Transverse colon (tissue), 4 donors: Measurements from ENCODE around the gene E4F1. TPM values are rescaled to one million over a fixed set of nuclear protein-coding genes. Genes with fewer than 3 reads are reported as not detected.

Experiments
- DNase-seq: peaks from one replicate; pipeline ENCODE4 v3.0.0-alpha.2; 2019
- H3K27ac ChIP-seq, 4 donors: fragments of 200-600 bp; sonication (generic); 2 replicates each; pipeline ENCODE4 v1.5.1; 2016 to 2018; ENCODE audit warnings: inconsistent platforms in 4 of 4
- H3K27me3 ChIP-seq: fragments of 200-600 bp; sonication (generic); 2 replicates; pipeline ENCODE4 v1.5.1; 2017; ENCODE audit warnings: inconsistent platforms
- H3K36me3 ChIP-seq, 4 donors: fragments of 200-600 bp; sonication (generic); 2 replicates each; pipeline ENCODE4 v1.5.1; 2017 to 2019; ENCODE audit warnings: inconsistent platforms in 4 of 4
- H3K4me1 ChIP-seq, 4 donors: fragments of 200-600 bp; sonication (generic); 2 replicates each; pipeline ENCODE4 v1.5.1; 2017 to 2020; ENCODE audit warnings: inconsistent platforms in 4 of 4
- H3K4me3 ChIP-seq, 4 donors: fragments of 200-600 bp; sonication (generic); 1 replicate in 1 of 4; 2 replicates in 3 of 4; pipeline versions ENCODE4 v1.5.1 to v1.6.1; 2017 to 2019; ENCODE audit warnings: inconsistent platforms in 4 of 4
- H3K9me3 ChIP-seq, 2 donors: fragments of 200-600 bp; sonication (generic); 2 replicates each; pipeline ENCODE4 v1.5.1; 2017 to 2019; ENCODE audit warnings: inconsistent platforms in 2 of 2
- CTCF ChIP-seq, 5 experiments: fragments of 200-600 bp in 3 of 5; fragments of 450-650 bp in 2 of 5; sonication (generic) in 3 of 5; IDR thresholded peaks; 1 replicate in 2 of 5; 2 replicates in 3 of 5; pipeline ENCODE4 v1.5.1; 2016 to 2017; ENCODE audit warnings: antibody characterized with exemption in 5 of 5, inconsistent platforms in 3 of 5, mild to moderate bottlenecking in 2 of 5, moderate library complexity in 1 of 5
- EP300 ChIP-seq: sonication (generic); formaldehyde crosslinking; IDR thresholded peaks from one replicate; pipeline ENCODE4 v1.6.1; 2017; ENCODE audit warnings: antibody characterized with exemption, low read depth
- POLR2A ChIP-seq: fragments of 450-650 bp; IDR thresholded peaks from one replicate; pipeline ENCODE4 v1.6.1; 2016; ENCODE audit warnings: antibody characterized with exemption, mild to moderate bottlenecking, moderate library complexity
- POLR2AphosphoS5 ChIP-seq, 3 donors: sonication (generic); formaldehyde crosslinking; IDR thresholded peaks; one replicate each; pipeline ENCODE4 v1.6.1; 2016; ENCODE audit warnings: antibody characterized with exemption in 3 of 3
- WGBS, 2 donors: methylation state at CpG; one replicate each; pipeline ENCODE4 v1.1.5; 2018; ENCODE audit warnings: low coverage in 1 of 2; 5-methylcytosine and 5-hydroxymethylcytosine counted together
- in situ Hi-C, 4 donors: fragments of 200-750 bp; cut with MboI; loops; one replicate each; pipeline versions ENCODE4 v1.15.0 to v1.15.1; 2017; ENCODE audit warnings: low sequenced_read_pairs in 3 of 4, low pct_ligation_motif_present in 1 of 4, low pct_unique_long_range_greater_than_20kb in 1 of 4
- intact Hi-C: fragments of 100-400 bp; cut with DNase I; formaldehyde crosslinking; loops from one replicate; pipeline ENCODE4 v1.15.1; 2023; ENCODE audit warnings: low total_unique reads
- total RNA-seq, 4 donors: library from RNA; depleted of rRNA; stranded (reverse); fragments of >200 nt; gene quantifications; one replicate each; pipeline ENCODE4 v1.1.0, GENCODE V29; 2016

Gene E4F1
- total RNA-seq, 4 donors from 2014 or later = 36.5 to 124 (median 53.6) TPM

- Histone ChIP-seq H3K36me3 (peaks cover 0 to 13% (median 3%) of the 10 kb centered on the region in 4 donors), H3K4me3 (peak within 1 kb of the TSS; percentile 62 to 90 (median 84)), H3K9me3 (no peaks in the 10 kb centered on the region), H3K4me1 (peaks cover 11 to 18% (median 13%) of the 10 kb centered on the region in 4 donors), H3K27me3 (no peaks in the 10 kb centered on the region), H3K27ac (peak within 1 kb of the TSS; percentile 94 to 99 (median 95))
- intact Hi-C loops (no loop called here), in situ Hi-C loops (no loop called here)
- WGBS, 2 donors = 0 to 1% methylated on average over 23 to 36 of the region's 93 CpGs
- DNase-seq = peak; percentile 89
- TF ChIP-seq POLR2A = peak; percentile 89
- peak; percentile 59 to 90 (median 90) for TF ChIP-seq POLR2AphosphoS5 (IDR thresholded peaks at IDR 0.05)
- no peak for TF ChIP-seq EP300
- TF ChIP-seq CTCF (IDR thresholded peaks at IDR 0.05) = peak in 1 of 5 experiments; percentile 17
Measured at GRCh38 chr16:2205104-2205966, 18.1 kb upstream of the E4F1 start, which contains the start of gene MLST8. TSS of gene MLST8 (plus strand) at chr16:2205454. CDS start at chr16:2206086, 632 bp downstream.

DNA sequence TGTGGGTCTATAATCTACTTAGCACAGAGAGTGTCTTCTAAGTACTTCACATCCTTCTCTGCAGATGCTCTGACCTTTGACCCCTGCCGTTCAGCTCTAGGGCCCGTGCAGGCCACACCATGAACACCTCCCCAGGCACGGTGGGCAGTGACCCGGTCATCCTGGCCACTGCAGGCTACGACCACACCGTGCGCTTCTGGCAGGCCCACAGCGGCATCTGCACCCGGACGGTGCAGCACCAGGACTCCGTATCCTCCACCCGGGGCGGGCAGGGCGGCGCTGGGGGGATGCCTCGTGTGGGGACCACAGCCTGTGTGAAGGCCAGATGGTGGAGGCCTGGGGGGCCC, 17.5 kb upstream of the E4F1 start:
- Histone ChIP-seq H3K4me1 (peaks cover 11 to 18% (median 13%) of the 10 kb centered on the region in 4 donors), H3K36me3 (peaks cover 0 to 13% (median 3%) of the 10 kb centered on the region in 4 donors), H3K4me3 (peak overlapping the region; percentile 62 to 90 (median 84)), H3K9me3 (no peaks in the 10 kb centered on the region), H3K27ac (peak overlapping the region; percentile 94 to 99 (median 95)), H3K27me3 (no peaks in the 10 kb centered on the region)
- intact Hi-C loops = no loop called here
- DNase-seq = no peak
- TF ChIP-seq CTCF (IDR thresholded peaks at IDR 0.05) = no peak
- no peak for TF ChIP-seq POLR2A
- TF ChIP-seq POLR2AphosphoS5 (IDR thresholded peaks at IDR 0.05) = no peak
- TF ChIP-seq EP300 = no peak
- in situ Hi-C loops = no loop called here
- WGBS, 2 donors = 10% methylated on average over 15 of the region's 16 CpGs; no CpG with 5 or more reads in 1 of the 2 donors

DNA sequence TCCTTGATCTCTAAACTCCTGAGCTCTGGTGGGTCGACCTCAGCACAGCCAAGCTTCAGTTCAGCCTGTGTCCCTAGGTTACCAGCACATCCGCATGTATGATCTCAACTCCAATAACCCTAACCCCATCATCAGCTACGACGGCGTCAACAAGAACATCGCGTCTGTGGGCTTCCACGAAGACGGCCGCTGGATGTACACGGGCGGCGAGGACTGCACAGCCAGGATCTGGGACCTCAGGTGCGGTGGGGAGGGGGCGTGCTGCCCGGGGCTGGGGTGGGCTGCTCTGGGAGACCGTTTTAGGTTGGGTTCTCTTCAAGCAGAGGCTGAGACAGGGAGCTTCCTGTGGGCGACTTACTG, 17.0 kb upstream of the E4F1 start:
- peaks cover 11 to 18% (median 13%) of the 10 kb centered on the region in 4 donors for H3K4me1 ChIP-seq
- peak overlapping the region in 3 of 4 donors; percentile 94 to 99 (median 96) for H3K27ac ChIP-seq
- H3K9me3 ChIP-seq = no peaks in the 10 kb centered on the region
- WGBS, 2 donors = 75% methylated on average over 15 of the region's 18 CpGs; no CpG with 5 or more reads in 1 of the 2 donors
- in situ Hi-C loops (no loop called here), intact Hi-C loops (no loop called here)
- no peaks in the 10 kb centered on the region for H3K27me3 ChIP-seq
- no peak for TF ChIP-seq EP300
- TF ChIP-seq POLR2A = no peak
- no peak for TF ChIP-seq POLR2AphosphoS5 (IDR thresholded peaks at IDR 0.05)
- TF ChIP-seq CTCF (IDR thresholded peaks at IDR 0.05) = no peak
- H3K36me3 ChIP-seq = peaks cover 0 to 13% (median 3%) of the 10 kb centered on the region in 4 donors
- no peak for DNase-seq
- peak overlapping the region in 2 of 4 donors; percentile 80 to 90 for H3K4me3 ChIP-seq

DNA sequence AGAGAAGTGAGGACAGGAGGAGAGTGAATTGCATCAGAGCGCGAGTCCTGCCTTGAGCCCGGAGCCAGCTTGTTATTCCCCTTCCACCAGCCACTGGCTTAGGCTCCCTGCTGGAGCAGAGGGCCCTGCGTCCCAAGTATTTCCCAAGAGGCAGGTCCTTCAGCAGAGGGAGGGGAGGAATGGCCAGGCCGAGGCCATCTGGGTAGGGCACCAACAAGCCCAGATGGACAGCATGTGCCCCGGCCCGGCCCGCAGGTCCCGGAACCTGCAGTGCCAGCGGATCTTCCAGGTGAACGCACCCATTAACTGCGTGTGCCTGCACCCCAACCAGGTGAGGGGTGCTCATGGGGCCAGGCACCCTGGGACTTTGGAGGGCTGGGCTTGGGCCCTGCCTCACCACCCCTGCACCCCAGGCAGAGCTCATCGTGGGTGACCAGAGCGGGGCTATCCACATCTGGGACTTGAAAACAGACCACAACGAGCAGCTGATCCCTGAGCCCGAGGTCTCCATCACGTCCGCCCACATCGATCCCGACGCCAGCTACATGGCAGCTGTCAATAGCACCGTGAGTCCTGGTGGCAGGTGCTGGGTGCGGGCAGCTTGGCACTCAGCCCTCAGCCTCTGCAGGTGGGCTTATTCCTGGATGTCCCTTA, 16.5 kb upstream of the E4F1 start:
- TF ChIP-seq POLR2AphosphoS5 (IDR thresholded peaks at IDR 0.05) (no peak), CTCF (IDR thresholded peaks at IDR 0.05) (no peak)
- 93% methylated on average over 21 of the region's 23 CpGs; no CpG with 5 or more reads in 1 of the 2 donors for WGBS, 2 donors
- H3K9me3 ChIP-seq = no peaks in the 10 kb centered on the region
- no peak overlapping the region for H3K27ac ChIP-seq
- H3K4me1 ChIP-seq = peaks cover 11 to 19% (median 14%) of the 10 kb centered on the region in 4 donors
- no peaks in the 10 kb centered on the region for H3K27me3 ChIP-seq
- intact Hi-C loops (no loop called here), in situ Hi-C loops (no loop called here)
- DNase-seq = no peak
- no peak overlapping the region for H3K4me3 ChIP-seq
- peaks cover 0 to 13% (median 3%) of the 10 kb centered on the region in 4 donors for H3K36me3 ChIP-seq
